K562 treated with DMSO at 1 percent for 48 hours (cell line): ENCODE data around the gene CLEC18A. TPM values are rescaled to one million over a fixed set of nuclear protein-coding genes. Genes with fewer than 3 reads are reported as not detected.

Source experiments
- total RNA-seq: library from RNA; unstranded; fragments of 300-600 nt; gene quantifications from 2 replicates; pipeline ENCODE4 v1.2.3, GENCODE V29; 2022; ENCODE audit warnings: low replicate concordance; ENCODE audit errors: extremely low read depth

The CLEC18A gene
- total RNA-seq = not detected in 2 replicates

GRCh38 chr16:69951017-69951671, at the start of gene CLEC18A:
Gene CLEC18A (plus strand): TSS chr16:69951334. CDS start chr16:69951367, 33 bp downstream.

Other genes with a start within 250 kb of the CLEC18A start
- not detected in 2 replicates for gene NQO1, start 224.8 kb upstream of the CLEC18A start, total RNA-seq
- not detected in 2 replicates for gene NOB1, start 196.4 kb upstream of the CLEC18A start, total RNA-seq
- not detected in 2 replicates for gene WWP2, start 189.0 kb upstream of the CLEC18A start, total RNA-seq
- gene PDPR, start 163.0 kb downstream of the CLEC18A start, total RNA-seq = not detected in 2 replicates
- not detected in 2 replicates for gene CLEC18C, start 222.5 kb downstream of the CLEC18A start, total RNA-seq